ENCODE data around the gene PRUNE1. TPM values are rescaled to one million over a fixed set of nuclear protein-coding genes. Genes with fewer than 3 reads are reported as not detected.

The PRUNE1 gene, protein sequence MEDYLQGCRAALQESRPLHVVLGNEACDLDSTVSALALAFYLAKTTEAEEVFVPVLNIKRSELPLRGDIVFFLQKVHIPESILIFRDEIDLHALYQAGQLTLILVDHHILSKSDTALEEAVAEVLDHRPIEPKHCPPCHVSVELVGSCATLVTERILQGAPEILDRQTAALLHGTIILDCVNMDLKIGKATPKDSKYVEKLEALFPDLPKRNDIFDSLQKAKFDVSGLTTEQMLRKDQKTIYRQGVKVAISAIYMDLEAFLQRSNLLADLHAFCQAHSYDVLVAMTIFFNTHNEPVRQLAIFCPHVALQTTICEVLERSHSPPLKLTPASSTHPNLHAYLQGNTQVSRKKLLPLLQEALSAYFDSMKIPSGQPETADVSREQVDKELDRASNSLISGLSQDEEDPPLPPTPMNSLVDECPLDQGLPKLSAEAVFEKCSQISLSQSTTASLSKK
- total RNA-seq, result 43.6 TPM
- long read RNA-seq, transcript PRUNE1-201 (8 exons, 2,997 nt), result major isoform, 9 of 16 reads
- long read RNA-seq, partial matches to known transcripts, result 1 of 16 reads
- long read RNA-seq, other reads (novel, unspliced or antisense), result 6 of 16 reads

DNA sequence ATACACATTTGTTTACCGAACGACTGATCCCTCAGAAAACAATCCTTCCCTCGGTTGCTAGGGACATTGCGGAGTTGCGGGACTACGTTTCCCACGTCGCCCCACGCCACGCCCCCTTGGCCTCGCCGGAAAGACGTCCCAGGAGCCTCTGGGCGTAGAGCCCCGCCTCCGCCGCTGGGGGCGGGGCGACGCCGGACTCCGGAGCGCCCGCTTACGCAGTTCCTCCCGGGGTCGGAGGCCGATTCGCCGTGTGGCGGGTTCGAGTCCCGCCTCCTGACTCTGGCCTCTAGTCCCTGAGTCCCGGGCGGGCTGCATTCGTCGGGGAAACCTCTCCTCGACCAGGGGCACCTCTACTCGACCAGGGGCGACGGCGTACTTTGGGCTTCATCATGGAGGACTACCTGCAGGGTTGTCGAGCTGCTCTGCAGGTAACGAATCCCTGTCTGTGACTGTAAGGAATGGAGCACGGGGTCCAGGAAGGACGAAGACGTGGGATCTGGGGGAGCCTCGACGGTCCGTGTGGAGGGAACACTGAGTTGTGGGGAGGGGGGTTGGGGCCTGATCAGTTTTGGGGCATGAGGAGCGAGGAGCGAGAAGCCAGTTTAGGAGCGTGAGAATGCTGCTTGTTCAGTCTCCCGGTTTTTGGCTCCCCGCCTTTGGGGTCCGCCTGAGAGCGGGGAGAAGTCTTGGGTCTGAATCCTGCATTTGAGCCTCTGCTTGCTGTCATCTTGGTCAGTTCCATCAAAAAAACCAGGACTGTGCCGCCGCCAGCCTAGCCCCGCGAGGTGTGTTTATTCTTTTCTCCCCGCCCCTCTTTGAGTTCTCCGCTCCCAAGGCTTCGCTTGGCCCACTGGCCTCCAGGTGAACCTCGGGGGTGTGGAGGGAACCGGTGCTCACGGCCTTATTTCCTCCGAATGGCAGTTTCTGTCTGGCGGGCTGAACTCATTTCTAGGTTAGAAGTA, at the start of gene PRUNE1:
PRUNE1 (plus strand) TSS at position 206 of the 962 bp plus-strand sequence; CDS start at position 390, 184 bp downstream.
- intact Hi-C loops (cut with micrococcal nuclease), result no loop called here
- ATAC-seq, result peak; percentile 88
- DNase-seq, result peak; percentile 98

DNA sequence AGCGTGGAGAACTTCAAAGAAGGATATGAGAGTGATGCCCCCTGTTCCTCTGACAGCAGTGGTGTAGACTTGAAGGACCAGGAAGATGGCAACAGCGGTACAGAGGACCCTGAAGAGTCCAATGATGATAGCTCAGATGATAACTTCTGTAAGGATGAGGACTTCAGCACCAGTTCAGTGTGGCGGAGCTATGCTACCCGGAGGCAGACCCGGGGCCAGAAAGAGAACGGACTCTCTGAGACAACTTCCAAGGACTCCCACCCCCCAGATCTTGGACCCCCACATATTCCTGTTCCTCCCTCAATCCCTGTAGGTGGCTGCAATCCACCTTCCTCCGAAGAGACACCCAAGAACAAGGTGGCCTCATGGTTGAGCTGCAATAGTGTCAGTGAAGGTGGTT, 47.6 kb upstream of the PRUNE1 start:
- intact Hi-C loops (cut with micrococcal nuclease), result no loop called here
- ATAC-seq (no peak), DNase-seq (no peak)

DNA sequence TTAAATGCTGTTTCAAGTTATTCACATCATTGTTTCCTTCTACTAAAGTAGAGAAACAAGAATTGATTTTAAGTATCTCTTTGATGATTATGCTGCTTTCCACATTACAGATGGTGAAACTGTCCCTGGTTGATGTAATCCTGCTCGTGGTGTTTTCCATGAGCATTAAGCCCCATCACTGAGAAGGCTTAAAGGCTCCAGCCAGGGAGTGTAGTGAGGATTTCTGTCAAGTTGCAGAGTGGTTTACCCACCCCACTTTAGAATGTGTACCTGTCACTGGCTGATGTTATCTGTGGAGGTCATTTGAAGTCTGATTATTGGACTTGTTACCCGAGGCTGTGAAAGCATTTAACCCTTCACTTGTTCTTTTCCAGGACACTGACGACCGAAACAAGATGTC, 46.5 kb upstream of the PRUNE1 start:
- DNase-seq (no peak), ATAC-seq (no peak)
- intact Hi-C loops (cut with micrococcal nuclease), result no loop called here

DNA sequence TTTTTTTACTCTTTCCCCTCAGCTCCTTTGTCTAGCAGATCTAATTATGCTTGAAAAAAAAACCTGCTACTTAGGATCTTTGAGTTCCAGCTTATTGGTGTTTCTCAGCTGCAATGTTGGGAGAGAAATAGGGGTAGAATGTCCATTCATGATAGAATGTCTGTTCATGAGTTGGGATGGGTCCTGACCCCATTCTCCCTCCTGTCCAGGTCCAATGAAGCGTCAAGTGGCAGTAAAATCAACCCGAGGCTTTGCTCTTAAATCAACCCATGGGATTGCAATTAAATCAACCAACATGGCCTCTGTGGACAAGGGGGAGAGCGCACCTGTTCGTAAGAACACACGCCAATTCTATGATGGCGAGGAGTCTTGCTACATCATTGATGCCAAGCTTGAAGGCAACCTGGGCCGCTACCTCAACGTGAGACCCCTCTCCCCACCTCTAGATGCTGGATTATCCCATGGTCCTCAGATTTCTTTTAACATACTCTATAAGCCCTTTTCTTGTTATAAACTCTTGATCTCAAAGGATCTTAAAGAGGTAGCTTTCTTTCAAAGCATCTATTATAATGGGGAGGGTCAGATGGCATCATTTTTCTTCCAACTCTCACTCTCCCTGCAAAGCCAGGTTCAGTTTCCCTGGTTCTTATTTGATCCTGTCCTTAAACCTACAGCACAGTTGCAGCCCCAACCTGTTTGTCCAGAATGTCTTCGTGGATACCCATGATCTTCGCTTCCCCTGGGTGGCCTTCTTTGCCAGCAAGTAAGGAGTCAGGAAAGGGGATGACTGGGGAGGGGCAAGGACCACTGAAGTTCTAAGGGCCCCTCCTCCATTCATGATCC, 44.7 kb upstream of the PRUNE1 start:
- no peak for DNase-seq
- intact Hi-C loops (cut with micrococcal nuclease), result no loop called here
- no peak for ATAC-seq

DNA sequence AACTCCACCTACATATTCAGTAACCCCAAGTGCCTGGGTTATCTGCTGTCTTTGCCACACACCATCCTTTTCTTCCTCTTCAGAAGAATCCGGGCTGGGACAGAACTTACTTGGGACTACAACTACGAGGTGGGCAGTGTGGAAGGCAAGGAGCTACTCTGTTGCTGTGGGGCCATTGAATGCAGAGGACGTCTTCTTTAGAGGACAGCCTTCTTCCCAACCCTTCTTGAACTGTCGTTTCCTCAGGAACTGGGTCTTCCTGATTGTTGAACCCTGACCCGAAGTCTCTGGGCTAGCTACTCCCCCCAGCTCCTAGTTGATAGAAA, 44.1 kb upstream of the PRUNE1 start:
- no peak for DNase-seq
- intact Hi-C loops (cut with micrococcal nuclease), result no loop called here
- ATAC-seq, result no peak

DNA sequence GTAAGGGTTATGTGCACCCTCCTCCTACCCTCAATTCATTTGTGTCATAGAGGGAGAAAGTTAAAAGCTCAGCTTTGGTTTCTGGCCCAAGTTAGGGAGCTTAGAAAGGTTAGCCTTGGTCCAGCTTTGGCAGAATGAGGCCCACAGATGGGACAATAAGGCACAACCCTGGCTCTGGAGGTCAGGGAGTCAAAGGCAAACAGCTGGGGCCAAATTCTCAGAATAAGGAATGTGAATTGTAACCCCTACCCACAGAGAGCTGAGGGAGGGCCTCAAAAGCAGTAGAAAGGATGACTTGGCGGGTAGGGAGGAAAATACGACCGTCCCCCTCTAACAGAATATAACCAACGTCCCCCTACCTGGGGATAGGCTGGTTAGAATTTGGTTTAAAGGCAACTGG, 42.6 kb upstream of the PRUNE1 start:
- no peak for ATAC-seq
- intact Hi-C loops (cut with micrococcal nuclease), result no loop called here

DNA sequence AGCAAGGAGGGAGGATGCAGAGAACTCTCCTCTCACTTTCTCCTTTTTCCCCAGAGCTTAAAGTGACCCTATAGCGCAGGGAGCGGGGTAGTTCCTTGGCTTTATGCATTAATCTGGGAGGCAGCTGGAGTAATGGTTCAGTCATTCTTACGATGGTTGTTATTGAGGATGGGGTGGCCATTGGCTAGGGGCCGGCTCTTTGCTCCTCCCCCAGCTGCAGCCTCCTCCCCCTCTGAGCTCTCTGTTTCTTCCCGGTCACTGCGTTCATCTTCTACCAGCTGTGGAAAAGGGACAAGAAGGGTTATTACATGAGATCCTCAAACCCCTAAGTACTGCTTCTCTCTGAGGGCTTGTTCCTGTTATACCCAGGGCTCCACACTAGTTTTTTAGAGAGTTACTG, 42.2 kb upstream of the PRUNE1 start:
- DNase-seq, result no peak
- no peak for ATAC-seq
- intact Hi-C loops (cut with micrococcal nuclease), result no loop called here

More for the DNA sequence above, 42.6 kb upstream of the PRUNE1 start:
- DNase-seq, result no peak

DNA sequence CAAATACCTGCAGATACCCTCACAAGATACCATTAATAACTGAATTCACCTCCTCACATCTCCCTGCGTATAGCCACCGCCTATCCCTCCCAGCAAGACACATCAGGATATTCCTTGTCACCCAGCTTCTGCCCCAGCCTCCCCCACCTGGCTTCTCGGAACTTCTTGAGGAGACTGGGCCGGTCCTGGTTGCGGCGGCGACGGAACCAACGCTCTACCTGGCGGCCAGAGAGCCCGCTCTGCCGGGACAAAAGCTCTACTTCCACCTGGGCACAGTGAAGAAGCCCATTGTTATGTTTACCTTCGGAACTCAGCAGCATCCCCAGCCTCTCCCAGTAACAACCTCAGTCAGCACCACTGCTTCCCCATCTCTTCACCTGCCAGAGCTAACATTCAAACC, 40.3 kb upstream of the PRUNE1 start:
- intact Hi-C loops (cut with micrococcal nuclease), result no loop called here
- DNase-seq, result no peak
- no peak for ATAC-seq

DNA sequence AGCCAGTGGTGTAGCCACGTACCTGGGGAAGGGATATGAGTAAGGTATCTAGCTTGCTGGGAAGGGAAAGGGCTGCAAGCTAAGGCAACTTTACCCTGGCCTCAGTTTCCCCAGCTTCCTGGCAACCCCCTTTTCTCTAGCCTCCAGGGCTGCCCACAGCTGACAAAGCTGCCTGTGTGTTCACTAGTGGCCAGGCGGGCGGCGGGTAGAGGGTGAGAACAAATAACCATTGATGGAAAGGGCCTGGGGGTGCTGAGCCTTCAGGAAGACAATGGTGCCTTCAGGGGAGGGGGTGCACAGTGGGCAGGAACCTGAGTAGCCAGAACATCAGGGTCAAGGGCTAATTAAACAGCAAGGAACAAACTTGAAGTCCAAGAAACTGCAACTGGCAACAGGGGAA, 39.8 kb upstream of the PRUNE1 start:
- intact Hi-C loops (cut with micrococcal nuclease), result no loop called here
- DNase-seq, result no peak
- ATAC-seq, result no peak

DNA sequence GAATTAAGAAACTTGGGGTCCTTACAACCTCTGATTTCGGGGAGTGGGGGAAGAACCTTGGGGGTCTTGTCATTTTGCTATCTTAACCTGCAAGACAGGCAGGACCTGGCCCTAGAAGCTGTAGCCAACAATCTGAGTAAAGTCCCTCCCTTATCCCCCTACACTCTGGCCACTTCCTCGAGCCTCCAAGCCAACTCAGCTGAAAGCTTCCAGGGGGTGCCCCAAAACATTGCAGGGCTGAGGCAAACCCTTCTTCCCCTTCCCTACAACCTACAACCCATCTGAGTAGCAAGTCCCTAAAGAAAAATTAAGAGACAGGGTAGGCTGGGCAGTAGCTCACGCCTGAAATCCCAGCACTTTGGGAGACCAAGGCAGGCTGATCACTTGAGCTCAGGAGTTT, 38.6 kb upstream of the PRUNE1 start:
- intact Hi-C loops (cut with micrococcal nuclease), result no loop called here
- no peak for DNase-seq
- no peak for ATAC-seq

DNA sequence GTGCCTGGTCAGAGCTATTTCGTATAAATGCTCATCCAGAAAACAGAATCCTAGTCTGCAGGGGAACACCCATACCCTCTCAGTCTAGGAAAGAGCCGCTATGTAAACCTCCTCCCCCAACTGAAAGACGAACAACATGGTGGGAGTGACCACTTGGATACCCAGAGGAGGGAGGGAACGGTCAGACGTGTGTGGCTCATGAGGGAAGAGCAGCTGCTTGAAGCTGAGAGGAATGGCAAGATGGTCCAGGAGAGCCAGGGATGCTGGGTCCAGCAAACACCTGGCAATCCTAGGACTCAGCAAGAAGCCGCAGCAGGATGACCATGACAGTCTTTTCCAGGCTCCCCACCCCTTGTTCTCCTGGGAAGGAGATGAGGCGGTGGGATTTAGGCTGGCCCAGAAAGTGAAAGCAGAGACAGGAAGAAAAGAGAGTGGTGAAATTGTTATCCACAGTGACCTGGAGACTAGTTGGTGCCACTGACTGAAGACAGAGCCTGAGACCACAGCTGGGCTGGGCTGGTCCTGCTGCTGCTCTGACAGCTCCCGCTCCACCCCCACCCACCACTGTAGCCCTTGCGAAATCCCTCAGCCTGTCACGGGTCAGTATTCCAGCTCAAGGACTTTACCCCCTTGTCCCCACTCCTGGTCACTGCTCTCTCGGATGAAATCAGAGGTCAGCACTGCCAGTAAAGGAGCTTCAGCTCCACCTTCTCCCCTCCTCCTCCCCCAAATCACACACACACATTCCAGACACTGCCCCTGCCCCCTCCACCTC, 37.3 kb upstream of the PRUNE1 start:
- ATAC-seq (peak; percentile 83), DNase-seq (peak; percentile 86)
- intact Hi-C loops (cut with micrococcal nuclease), result no loop called here

DNA sequence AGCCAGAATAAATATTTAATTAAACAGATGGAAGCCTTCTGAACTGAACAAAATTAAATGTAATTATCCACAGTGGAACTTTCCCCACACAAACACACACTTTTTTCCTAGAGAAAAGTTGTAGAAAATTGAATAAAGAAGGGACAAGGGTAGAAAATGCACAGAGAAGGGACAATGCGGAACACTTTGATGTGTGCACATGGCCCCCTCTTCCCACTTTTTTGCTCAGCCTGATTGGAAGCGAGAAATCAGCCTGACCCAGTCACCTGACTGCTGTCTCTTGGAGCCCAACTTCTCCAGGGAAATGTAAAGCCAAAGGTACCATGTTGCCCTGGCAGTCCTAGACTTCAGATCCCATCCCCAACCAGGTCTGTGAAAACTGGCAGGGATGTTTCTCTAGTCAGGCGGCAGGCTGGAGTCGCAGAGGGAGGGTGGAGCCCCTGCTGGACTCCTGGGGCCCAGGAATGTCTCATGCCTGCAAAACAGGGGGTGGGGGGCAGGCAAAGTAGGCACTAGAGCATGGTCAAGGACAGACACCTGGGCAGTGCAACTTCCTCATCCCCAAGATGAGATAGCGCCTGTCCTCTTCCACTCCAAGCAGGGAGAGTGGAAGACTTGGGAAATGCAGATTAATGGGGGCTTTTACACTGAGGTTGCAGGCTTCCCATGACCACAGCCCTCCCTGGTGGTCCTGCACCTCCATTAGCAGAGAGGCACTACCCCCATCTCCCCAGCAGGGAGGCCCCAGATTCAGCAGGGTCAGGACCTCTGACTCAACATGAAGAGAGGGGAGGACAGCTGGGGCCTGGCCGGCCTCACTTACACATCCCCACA, 36.4 kb upstream of the PRUNE1 start:
- no peak for DNase-seq
- peak; percentile 9 for ATAC-seq
- intact Hi-C loops (cut with micrococcal nuclease), result no loop called here

DNA sequence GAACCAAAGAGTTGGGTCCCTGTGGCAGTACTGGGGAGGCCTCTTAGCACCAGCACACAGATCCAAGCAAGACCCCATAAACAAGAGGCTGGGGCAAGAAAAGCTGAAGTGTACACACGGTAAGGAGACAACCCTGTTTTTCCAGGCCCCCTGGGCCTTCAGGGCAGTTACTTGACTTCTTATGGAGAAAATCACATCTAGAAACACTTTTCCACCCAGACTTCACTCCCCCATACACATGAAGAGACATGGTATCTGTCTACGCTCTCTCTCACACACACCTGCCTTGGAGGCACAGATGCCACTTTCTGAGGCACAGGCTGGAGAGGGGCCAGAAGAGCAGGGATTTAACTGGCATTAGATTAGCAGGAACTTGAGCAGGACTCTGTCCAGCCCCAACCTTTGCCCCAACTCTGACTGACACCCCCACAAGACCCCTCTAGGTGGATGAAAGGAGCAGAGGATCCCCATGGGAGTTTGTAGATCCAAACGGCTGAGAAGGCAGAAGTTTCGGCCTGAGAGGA, 35.8 kb upstream of the PRUNE1 start:
- no peak for DNase-seq
- intact Hi-C loops (cut with micrococcal nuclease), result no loop called here
- ATAC-seq, result no peak

DNA sequence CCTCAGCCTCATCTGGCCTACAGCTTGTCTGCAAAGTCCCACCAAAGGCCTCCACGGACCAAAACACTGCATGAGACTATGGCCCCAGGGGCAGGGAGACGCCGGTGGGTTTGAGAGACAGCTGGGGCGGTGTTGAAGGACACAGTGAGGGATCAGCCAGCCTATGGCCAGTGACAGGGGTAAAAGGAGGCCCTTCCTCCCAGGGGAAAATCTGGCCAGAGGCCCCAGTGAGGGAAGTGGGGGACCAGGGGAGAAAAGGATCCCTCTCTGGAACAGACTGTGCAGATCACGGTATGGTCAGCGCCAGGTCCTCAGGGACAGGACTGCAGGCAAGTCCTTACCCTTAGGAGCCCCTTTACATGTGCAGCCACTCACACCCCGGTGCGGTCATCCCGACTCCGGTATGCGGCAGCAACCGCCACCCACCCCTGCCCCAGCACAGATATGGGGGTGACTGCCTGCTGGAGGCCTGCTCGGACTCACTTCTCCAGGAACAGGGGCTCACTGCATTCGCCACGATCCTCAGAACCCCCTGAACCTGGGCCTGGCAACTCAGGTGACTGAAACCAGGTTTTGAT, 34.9 kb upstream of the PRUNE1 start:
- intact Hi-C loops (cut with micrococcal nuclease), result no loop called here
- ATAC-seq (no peak), DNase-seq (no peak)

DNA sequence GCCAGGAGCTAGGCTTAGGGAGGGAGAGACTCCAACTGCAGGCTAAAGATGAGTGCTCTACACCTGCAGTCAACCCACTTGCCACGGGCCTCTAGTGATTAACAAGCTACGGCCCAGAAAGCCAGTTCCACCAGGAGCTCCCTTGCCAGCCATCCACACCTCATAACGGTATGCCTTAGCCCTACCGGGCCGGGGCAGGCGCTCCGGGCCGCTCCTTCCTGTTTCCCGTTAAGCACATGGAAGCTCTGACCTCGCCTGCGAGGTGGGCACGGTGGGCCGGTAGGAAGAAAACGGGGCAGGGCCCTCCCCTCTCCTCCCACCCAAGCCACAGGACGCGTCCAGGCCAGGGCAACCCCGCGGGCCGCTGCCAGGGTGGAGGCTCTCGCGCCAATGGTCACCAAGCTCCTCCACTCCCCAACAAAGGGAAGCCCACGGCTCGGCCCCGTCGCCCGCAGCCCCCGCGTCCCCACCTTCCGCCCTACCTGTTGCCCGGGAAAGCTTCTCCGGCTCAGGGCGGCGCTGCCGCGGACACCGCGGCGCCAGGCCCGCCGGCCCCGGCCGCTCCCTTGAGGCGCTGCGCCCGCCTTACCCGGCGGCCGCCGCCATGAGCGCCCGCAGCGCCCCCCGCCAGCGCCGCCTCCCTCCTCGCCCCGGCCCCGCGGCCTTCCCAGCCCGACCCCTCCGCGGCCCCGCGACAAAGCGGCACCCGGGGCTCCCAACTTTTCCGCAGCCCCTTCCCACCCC, 34.2 kb upstream of the PRUNE1 start:
- ATAC-seq (peak; percentile 12), DNase-seq (peak; percentile 63)
- intact Hi-C loops (cut with micrococcal nuclease), result no loop called here
